Measurements from ENCODE around the gene PTH1R.

PTH1R gene

DNA sequence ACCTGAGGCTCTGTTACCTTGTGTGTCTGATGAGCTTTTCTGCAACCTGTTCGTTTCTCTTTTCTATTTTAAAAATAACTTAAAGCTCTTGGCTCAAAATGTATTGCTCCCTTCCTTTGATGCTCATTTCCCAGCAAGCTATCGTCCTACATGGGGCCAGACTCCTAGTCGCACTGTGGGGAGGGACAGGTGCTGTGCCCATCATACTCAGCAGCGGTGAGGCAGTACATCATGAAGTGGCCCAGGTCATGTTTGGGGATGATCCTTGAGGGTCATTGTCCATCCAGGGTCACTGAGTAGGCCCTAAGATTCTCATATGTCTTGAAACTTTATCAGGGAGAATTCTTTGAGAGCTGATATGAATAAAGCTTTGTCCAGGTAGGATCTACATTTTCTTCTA, 41.1 kb downstream of the PTH1R start:
- H3K27ac ChIP-seq (ENCODE audit: low read depth, low read length), result no peak overlapping the region

DNA sequence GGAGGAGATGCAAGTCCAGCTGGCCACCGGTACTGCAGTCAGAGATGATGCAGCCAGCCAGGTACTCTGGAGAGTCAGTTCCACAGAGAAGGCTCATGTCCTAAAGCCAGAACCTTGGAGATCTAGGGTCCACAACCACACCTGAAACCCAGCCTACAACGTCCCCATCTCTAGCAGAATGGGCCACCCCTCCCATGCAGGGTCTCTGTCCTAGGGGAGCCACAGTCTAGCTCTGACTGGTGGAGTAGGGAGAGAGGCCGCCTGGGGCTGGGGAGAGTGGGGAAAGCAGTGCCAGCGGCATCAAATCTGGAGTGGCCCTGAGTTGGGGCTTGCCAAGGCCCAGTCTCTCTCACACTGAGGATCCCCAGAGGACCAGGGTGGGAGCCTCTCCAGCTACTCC, 43.5 kb downstream of the PTH1R start:
- no peak overlapping the region for H3K4me3 ChIP-seq (ENCODE audit: low read depth in 1 of 2, low read length in 2 of 2)
- H3K27ac ChIP-seq (ENCODE audit: low read depth, low read length), result no peak overlapping the region
- peaks cover 5 to 10% of the 10 kb centered on the region in 2 donors for H3K4me1 ChIP-seq (ENCODE audit: control insufficient read depth in 1 of 2, insufficient read depth in 2 of 2, low read length in 2 of 2)
- H3K27me3 ChIP-seq (ENCODE audit: control insufficient read depth in 1 of 2, insufficient read depth in 2 of 2, low read length in 2 of 2), result no peaks in the 10 kb centered on the region
- peaks cover 49 to 79% of the 10 kb centered on the region in 2 donors for H3K36me3 ChIP-seq (ENCODE audit: control insufficient read depth in 1 of 2, insufficient read depth in 2 of 2, low read length in 2 of 2)
- no peaks in the 10 kb centered on the region for H3K9me3 ChIP-seq (ENCODE audit: control insufficient read depth in 1 of 2, low read length in 2 of 2)
- H3K9ac ChIP-seq (ENCODE audit: low read depth in 1 of 2, low read length in 2 of 2), result no peak overlapping the region

More for the DNA sequence above, 41.1 kb downstream of the PTH1R start:
- peaks cover 0 to 3% of the 10 kb centered on the region in 2 donors for H3K4me1 ChIP-seq (ENCODE audit: control insufficient read depth in 1 of 2, insufficient read depth in 2 of 2, low read length in 2 of 2)
- peaks cover 41 to 63% of the 10 kb centered on the region in 2 donors for H3K36me3 ChIP-seq (ENCODE audit: control insufficient read depth in 1 of 2, insufficient read depth in 2 of 2, low read length in 2 of 2)
- H3K27me3 ChIP-seq (ENCODE audit: control insufficient read depth in 1 of 2, insufficient read depth in 2 of 2, low read length in 2 of 2), result no peaks in the 10 kb centered on the region
- no peaks in the 10 kb centered on the region for H3K9me3 ChIP-seq (ENCODE audit: control insufficient read depth in 1 of 2, low read length in 2 of 2)
- no peak overlapping the region for H3K9ac ChIP-seq (ENCODE audit: low read depth in 1 of 2, low read length in 2 of 2)
- H3K4me3 ChIP-seq (ENCODE audit: low read depth in 1 of 2, low read length in 2 of 2), result no peak overlapping the region

DNA sequence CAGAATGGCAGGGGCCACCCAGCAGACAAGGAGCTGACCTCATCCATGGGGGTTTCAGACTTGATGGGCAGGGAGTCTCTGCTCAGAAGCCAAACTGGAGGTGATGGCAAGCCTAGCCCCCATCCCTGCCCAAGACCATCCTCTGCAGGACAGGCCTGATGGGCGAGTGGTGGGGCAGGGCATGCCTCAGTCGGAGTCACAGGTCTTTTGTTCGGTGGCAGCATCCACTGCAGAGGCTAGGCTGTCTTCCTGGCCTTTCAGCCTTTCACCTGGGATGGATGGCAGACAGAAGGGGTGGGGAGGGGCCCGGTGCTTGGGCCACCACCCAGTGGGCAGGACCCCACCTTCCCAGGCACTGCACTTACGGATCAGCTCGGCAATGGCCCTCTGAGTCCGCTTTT, 44.4 kb downstream of the PTH1R start:
- Histone ChIP-seq H3K4me1 (ENCODE audit: control insufficient read depth in 1 of 2, insufficient read depth in 2 of 2, low read length in 2 of 2) (peaks cover 13 to 18% of the 10 kb centered on the region in 2 donors), H3K4me3 (ENCODE audit: low read depth in 1 of 2, low read length in 2 of 2) (no peak overlapping the region), H3K9me3 (ENCODE audit: control insufficient read depth in 1 of 2, low read length in 2 of 2) (no peaks in the 10 kb centered on the region), H3K27ac (ENCODE audit: low read depth, low read length) (no peak overlapping the region), H3K9ac (ENCODE audit: low read depth in 1 of 2, low read length in 2 of 2) (no peak overlapping the region), H3K36me3 (ENCODE audit: control insufficient read depth in 1 of 2, insufficient read depth in 2 of 2, low read length in 2 of 2) (peaks cover 49 to 83% of the 10 kb centered on the region in 2 donors), H3K27me3 (ENCODE audit: control insufficient read depth in 1 of 2, insufficient read depth in 2 of 2, low read length in 2 of 2) (no peaks in the 10 kb centered on the region)

DNA sequence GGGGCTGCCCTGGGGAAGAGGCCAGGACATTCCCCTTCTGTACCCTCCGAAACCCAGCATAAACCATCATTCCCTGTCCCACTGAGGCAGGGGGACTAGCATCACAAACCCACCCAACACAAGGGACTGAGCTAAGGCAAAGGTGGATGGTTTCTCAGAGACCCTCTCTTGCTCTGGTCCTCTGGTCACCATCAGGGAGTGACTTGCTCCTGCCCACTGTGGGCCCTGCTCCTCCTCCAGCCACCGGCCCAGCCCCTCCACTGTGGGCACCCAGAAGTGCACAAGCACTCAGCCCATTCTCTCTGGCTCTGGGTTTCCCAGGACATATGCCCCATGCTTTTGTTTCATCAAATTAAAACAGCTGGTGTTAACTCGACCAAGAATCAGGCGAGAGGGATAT, 44.9 kb downstream of the PTH1R start:
- peaks cover 45 to 78% of the 10 kb centered on the region in 2 donors for H3K36me3 ChIP-seq (ENCODE audit: control insufficient read depth in 1 of 2, insufficient read depth in 2 of 2, low read length in 2 of 2)
- H3K27ac ChIP-seq (ENCODE audit: low read depth, low read length), result no peak overlapping the region
- no peaks in the 10 kb centered on the region for H3K27me3 ChIP-seq (ENCODE audit: control insufficient read depth in 1 of 2, insufficient read depth in 2 of 2, low read length in 2 of 2)

DNA sequence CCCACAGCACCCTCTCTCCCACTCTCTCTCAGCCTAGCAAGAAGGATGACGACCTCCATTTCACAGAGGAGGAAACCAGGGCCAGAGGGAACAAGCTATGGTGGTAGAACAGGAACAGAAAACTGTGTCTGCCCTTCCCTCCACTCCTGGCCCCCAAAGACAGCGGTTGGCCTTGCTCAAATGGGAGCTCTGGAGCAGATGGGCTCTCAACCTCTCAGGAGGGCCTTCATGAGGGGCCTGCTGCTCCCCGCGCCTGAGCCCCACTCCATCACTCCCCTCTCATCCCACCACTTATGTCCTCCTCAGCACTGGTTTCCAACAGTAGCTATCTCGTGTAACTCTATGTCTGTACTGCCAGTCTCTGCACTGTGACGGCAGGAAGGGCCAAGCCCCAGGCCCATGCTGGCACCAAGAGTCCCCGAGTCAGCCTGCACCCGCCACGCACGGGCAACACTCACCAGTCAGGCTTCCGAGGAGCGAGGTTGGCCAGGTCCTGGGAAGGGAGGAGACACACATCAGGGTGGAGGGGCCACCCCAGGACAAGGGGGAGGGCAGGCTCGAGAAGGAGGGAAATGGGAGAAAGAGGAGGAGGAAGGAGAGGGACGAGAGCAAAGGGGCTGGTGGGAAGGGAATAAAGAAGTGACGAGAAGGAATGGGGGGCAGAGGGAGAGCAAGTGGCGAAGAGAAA, 45.5 kb downstream of the PTH1R start:
- no peak overlapping the region for H3K27ac ChIP-seq (ENCODE audit: low read depth, low read length)
- no peaks in the 10 kb centered on the region for H3K9me3 ChIP-seq (ENCODE audit: control insufficient read depth in 1 of 2, low read length in 2 of 2)
- peaks cover 24 to 30% of the 10 kb centered on the region in 2 donors for H3K4me1 ChIP-seq (ENCODE audit: control insufficient read depth in 1 of 2, insufficient read depth in 2 of 2, low read length in 2 of 2)
- no peak overlapping the region for H3K9ac ChIP-seq (ENCODE audit: low read depth in 1 of 2, low read length in 2 of 2)
- no peak overlapping the region for H3K4me3 ChIP-seq (ENCODE audit: low read depth in 1 of 2, low read length in 2 of 2)
- H3K27me3 ChIP-seq (ENCODE audit: control insufficient read depth in 1 of 2, insufficient read depth in 2 of 2, low read length in 2 of 2), result no peaks in the 10 kb centered on the region
- H3K36me3 ChIP-seq (ENCODE audit: control insufficient read depth in 1 of 2, insufficient read depth in 2 of 2, low read length in 2 of 2), result peaks cover 45 to 73% of the 10 kb centered on the region in 2 donors

More for the DNA sequence above, 44.9 kb downstream of the PTH1R start:
- H3K9ac ChIP-seq (ENCODE audit: low read depth in 1 of 2, low read length in 2 of 2), result no peak overlapping the region
- no peaks in the 10 kb centered on the region for H3K9me3 ChIP-seq (ENCODE audit: control insufficient read depth in 1 of 2, low read length in 2 of 2)
- no peak overlapping the region for H3K4me3 ChIP-seq (ENCODE audit: low read depth in 1 of 2, low read length in 2 of 2)
- H3K4me1 ChIP-seq (ENCODE audit: control insufficient read depth in 1 of 2, insufficient read depth in 2 of 2, low read length in 2 of 2), result peaks cover 19 to 24% of the 10 kb centered on the region in 2 donors

DNA sequence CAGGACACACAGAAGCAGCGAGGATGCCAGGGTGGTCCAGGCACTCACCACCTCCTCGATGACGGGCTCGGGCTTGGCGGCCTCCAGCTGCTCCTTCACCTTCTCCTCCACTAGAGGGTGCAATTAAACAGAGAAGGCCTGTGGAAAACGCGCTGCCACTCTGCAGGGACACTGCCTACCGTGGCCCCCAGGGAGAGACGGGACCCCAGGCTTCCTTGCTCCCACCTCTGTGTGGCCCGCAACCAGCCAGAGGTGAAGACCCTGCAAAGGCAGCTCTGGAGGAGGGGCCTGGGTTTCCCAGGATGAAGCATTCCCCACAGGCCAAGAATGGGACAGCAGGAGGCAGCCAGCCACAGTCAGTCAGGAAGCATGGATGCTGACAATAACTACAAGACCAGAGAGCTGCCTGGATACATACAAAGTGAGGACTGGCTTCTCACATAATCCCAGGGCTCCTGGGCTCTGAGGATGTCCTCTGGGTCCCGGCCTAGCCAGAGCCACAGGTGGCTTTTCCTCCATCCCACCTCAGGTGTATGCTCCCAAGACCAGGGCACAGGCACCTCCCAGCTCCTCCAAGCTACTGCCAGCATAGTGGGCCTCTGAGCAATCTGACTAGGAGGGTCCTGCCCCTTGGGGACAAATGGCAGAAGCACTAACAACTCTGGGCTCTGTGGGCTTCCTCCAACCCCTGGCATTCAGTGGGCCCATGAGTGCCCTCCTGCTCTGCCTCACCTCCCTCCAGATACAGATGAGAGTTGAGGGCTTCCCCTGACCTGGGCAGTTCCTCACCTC, 46.2 kb downstream of the PTH1R start:
- Histone ChIP-seq H3K36me3 (ENCODE audit: control insufficient read depth in 1 of 2, insufficient read depth in 2 of 2, low read length in 2 of 2) (peaks cover 43 to 70% of the 10 kb centered on the region in 2 donors), H3K4me3 (ENCODE audit: low read depth in 1 of 2, low read length in 2 of 2) (no peak overlapping the region), H3K4me1 (ENCODE audit: control insufficient read depth in 1 of 2, insufficient read depth in 2 of 2, low read length in 2 of 2) (peaks cover 30 to 36% of the 10 kb centered on the region in 2 donors), H3K9ac (ENCODE audit: low read depth in 1 of 2, low read length in 2 of 2) (no peak overlapping the region), H3K27me3 (ENCODE audit: control insufficient read depth in 1 of 2, insufficient read depth in 2 of 2, low read length in 2 of 2) (no peaks in the 10 kb centered on the region), H3K9me3 (ENCODE audit: control insufficient read depth in 1 of 2, low read length in 2 of 2) (no peaks in the 10 kb centered on the region), H3K27ac (ENCODE audit: low read depth, low read length) (no peak overlapping the region)

DNA sequence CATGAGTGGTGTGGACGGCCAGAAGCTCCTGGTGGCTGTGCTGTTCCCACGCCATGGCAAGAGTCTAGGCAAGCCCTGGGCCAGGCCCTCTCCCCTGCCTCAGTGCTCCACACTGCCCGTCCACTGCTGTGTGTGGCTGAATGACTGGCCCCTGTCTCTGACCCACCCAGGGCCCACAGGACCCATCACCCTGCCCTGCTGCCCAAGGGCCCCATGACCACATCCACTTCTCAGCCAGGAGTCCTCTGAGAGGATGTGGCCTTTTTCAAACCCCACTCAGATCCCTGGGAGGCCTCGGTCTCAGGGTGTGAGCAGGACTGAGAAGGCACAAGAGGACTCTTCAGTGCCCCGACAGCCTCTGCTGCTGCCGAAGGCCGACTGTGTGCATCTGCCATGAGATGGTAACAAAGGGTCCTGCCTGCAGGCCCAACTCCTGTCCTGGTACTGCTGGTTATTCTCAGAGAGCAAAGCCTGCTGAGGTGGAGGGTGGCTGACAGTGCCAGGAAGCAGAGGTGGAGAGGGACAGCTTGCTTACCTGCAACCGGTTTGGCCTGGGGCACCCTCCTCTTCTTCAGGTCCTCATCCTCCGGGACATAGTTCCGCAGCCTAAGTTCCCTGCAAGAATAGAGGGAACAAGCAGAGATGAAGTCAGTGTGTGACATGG, 47.5 kb downstream of the PTH1R start:
- Histone ChIP-seq H3K4me1 (ENCODE audit: control insufficient read depth in 1 of 2, insufficient read depth in 2 of 2, low read length in 2 of 2) (peaks cover 40 to 46% of the 10 kb centered on the region in 2 donors), H3K4me3 (ENCODE audit: low read depth in 1 of 2, low read length in 2 of 2) (no peak overlapping the region), H3K9me3 (ENCODE audit: control insufficient read depth in 1 of 2, low read length in 2 of 2) (no peaks in the 10 kb centered on the region), H3K27ac (ENCODE audit: low read depth, low read length) (no peak overlapping the region), H3K27me3 (ENCODE audit: control insufficient read depth in 1 of 2, insufficient read depth in 2 of 2, low read length in 2 of 2) (no peaks in the 10 kb centered on the region), H3K36me3 (ENCODE audit: control insufficient read depth in 1 of 2, insufficient read depth in 2 of 2, low read length in 2 of 2) (peaks cover 40 to 61% of the 10 kb centered on the region in 2 donors), H3K9ac (ENCODE audit: low read depth in 1 of 2, low read length in 2 of 2) (no peak overlapping the region)

DNA sequence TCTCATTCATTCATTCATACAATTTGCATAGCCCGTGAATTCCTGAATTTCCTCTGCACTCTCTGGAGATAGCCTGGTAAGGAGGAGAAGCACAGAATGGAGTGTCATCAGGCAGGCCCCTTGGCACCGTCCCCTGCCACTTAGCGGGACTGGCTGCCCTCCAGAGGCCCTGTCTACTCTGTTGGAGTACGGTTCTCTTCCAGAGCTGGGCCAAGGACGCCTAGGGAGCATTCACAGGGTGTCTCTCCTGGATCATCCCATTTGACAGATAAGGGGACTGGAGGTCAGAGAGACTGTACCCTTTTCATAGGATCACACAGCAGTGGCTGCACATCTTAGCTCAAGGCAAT, 48.0 kb downstream of the PTH1R start:
- Histone ChIP-seq H3K4me1 (ENCODE audit: control insufficient read depth in 1 of 2, insufficient read depth in 2 of 2, low read length in 2 of 2) (peaks cover 45 to 51% of the 10 kb centered on the region in 2 donors), H3K9me3 (ENCODE audit: control insufficient read depth in 1 of 2, low read length in 2 of 2) (no peaks in the 10 kb centered on the region), H3K36me3 (ENCODE audit: control insufficient read depth in 1 of 2, insufficient read depth in 2 of 2, low read length in 2 of 2) (peaks cover 35 to 56% of the 10 kb centered on the region in 2 donors), H3K4me3 (ENCODE audit: low read depth in 1 of 2, low read length in 2 of 2) (no peak overlapping the region), H3K27me3 (ENCODE audit: control insufficient read depth in 1 of 2, insufficient read depth in 2 of 2, low read length in 2 of 2) (no peaks in the 10 kb centered on the region), H3K27ac (ENCODE audit: low read depth, low read length) (no peak overlapping the region), H3K9ac (ENCODE audit: low read depth in 1 of 2, low read length in 2 of 2) (no peak overlapping the region)

DNA sequence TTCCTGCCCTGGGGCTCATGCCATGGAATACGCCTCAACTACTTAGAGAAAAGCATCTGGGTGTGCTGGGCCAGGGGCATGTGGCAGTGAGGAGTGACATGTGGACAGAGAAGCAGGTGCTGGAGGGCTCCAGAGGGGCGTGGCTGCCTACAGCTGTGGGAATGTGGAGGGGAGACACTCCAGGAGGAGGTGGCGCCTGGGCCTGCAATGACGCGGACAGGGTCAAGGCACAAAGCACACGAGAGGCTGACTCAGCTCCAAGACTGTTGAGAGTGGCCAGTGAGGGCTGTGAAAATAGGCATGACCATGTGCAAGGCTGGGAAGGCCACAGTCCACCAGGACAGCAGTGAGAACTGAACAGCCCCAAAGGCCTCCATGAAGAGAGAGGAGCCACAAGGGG, 48.5 kb downstream of the PTH1R start:
- H3K36me3 ChIP-seq (ENCODE audit: control insufficient read depth in 1 of 2, insufficient read depth in 2 of 2, low read length in 2 of 2), result peaks cover 30 to 51% of the 10 kb centered on the region in 2 donors

DNA sequence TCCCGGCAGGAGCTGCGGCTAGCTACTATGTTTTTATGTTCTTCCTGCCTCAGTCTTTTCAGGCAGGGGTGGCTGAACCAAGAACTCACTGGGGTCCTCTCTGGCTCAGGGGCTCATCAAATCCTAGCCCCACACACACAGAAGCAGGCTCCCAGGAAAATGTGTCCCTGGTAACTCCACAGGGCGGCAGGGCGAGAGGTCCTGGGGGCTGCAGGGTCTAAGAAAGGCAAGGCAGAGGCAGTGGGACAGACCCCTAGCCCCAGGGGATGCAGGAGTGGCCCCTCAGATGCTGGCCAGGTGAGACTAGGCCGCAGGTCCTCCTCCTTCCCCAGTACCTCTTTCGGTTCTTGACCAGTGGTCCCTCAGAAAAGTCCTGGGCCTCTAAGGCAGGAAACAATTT, 48.9 kb downstream of the PTH1R start:
- no peaks in the 10 kb centered on the region for H3K9me3 ChIP-seq (ENCODE audit: control insufficient read depth in 1 of 2, low read length in 2 of 2)
- peak overlapping the region; percentile 30 to 44 for H3K9ac ChIP-seq (ENCODE audit: low read depth in 1 of 2, low read length in 2 of 2)
- peaks cover 26 to 47% of the 10 kb centered on the region in 2 donors for H3K36me3 ChIP-seq (ENCODE audit: control insufficient read depth in 1 of 2, insufficient read depth in 2 of 2, low read length in 2 of 2)
- H3K4me3 ChIP-seq (ENCODE audit: low read depth in 1 of 2, low read length in 2 of 2), result no peak overlapping the region
- no peak overlapping the region for H3K27ac ChIP-seq (ENCODE audit: low read depth, low read length)
- H3K27me3 ChIP-seq (ENCODE audit: control insufficient read depth in 1 of 2, insufficient read depth in 2 of 2, low read length in 2 of 2), result no peaks in the 10 kb centered on the region
- H3K4me1 ChIP-seq (ENCODE audit: control insufficient read depth in 1 of 2, insufficient read depth in 2 of 2, low read length in 2 of 2), result peaks cover 54 to 60% of the 10 kb centered on the region in 2 donors

More for the DNA sequence above, 48.5 kb downstream of the PTH1R start:
- Histone ChIP-seq H3K27ac (ENCODE audit: low read depth, low read length) (no peak overlapping the region), H3K27me3 (ENCODE audit: control insufficient read depth in 1 of 2, insufficient read depth in 2 of 2, low read length in 2 of 2) (no peaks in the 10 kb centered on the region), H3K9me3 (ENCODE audit: control insufficient read depth in 1 of 2, low read length in 2 of 2) (no peaks in the 10 kb centered on the region), H3K4me3 (ENCODE audit: low read depth in 1 of 2, low read length in 2 of 2) (no peak overlapping the region), H3K9ac (ENCODE audit: low read depth in 1 of 2, low read length in 2 of 2) (peak overlapping the region in 1 of 2 donors; percentile 44), H3K4me1 (ENCODE audit: control insufficient read depth in 1 of 2, insufficient read depth in 2 of 2, low read length in 2 of 2) (peaks cover 50 to 56% of the 10 kb centered on the region in 2 donors)

All from duodenal mucosa (tissue), 2 donors.